ENCODE data around the gene TEDC1. TPM values are rescaled to one million over a fixed set of nuclear protein-coding genes. Genes with fewer than 3 reads are reported as not detected.

The TEDC1 gene
- total RNA-seq, 3 donors from 2014 or later, result 4.9 to 7.8 (median 6.7) TPM

- Histone ChIP-seq H3K27ac (no peak overlapping the region), H3K36me3 (no peaks in the 10 kb centered on the region), H3K9me3 (no peaks in the 10 kb centered on the region), H3K27me3 (no peaks in the 10 kb centered on the region), H3K4me1 (no peaks in the 10 kb centered on the region), H3K4me3 (no peak overlapping the region)
- TF ChIP-seq, protein P1, sequence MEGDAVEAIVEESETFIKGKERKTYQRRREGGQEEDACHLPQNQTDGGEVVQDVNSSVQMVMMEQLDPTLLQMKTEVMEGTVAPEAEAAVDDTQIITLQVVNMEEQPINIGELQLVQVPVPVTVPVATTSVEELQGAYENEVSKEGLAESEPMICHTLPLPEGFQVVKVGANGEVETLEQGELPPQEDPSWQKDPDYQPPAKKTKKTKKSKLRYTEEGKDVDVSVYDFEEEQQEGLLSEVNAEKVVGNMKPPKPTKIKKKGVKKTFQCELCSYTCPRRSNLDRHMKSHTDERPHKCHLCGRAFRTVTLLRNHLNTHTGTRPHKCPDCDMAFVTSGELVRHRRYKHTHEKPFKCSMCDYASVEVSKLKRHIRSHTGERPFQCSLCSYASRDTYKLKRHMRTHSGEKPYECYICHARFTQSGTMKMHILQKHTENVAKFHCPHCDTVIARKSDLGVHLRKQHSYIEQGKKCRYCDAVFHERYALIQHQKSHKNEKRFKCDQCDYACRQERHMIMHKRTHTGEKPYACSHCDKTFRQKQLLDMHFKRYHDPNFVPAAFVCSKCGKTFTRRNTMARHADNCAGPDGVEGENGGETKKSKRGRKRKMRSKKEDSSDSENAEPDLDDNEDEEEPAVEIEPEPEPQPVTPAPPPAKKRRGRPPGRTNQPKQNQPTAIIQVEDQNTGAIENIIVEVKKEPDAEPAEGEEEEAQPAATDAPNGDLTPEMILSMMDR (IDR thresholded peaks at IDR 0.05), result no peak
- intact Hi-C loops (cut with DNase I; ENCODE audit: low total_unique reads), result no loop called here
- DNase-seq (ENCODE audit: low spot score in 2 of 2), result no peak
Observed at GRCh38 chr14:105517096-105517495, 26.1 kb downstream of the TEDC1 start.

GRCh38 chr14:105519946-105520698, 29.1 kb downstream of the TEDC1 start:
- intact Hi-C loops (cut with DNase I; ENCODE audit: low total_unique reads), result no loop called here
- Histone ChIP-seq H3K4me3 (no peak overlapping the region), H3K4me1 (no peaks in the 10 kb centered on the region), H3K27ac (no peak overlapping the region), H3K36me3 (no peaks in the 10 kb centered on the region), H3K9me3 (no peaks in the 10 kb centered on the region), H3K27me3 (no peaks in the 10 kb centered on the region)
- DNase-seq (ENCODE audit: low spot score in 2 of 2), result no peak
- TF ChIP-seq POLR2AphosphoS5 (IDR thresholded peaks at IDR 0.05), result no peak
- no peak for TF ChIP-seq POLR2A (IDR thresholded peaks at IDR 0.05)
- TF ChIP-seq, protein P1 (IDR thresholded peaks at IDR 0.05), result no peak

GRCh38 chr14:105525326-105525725, 34.3 kb downstream of the TEDC1 start:
- Histone ChIP-seq H3K27ac (peak overlapping the region; percentile 74 to 88), H3K4me3 (no peak overlapping the region), H3K36me3 (no peaks in the 10 kb centered on the region), H3K9me3 (no peaks in the 10 kb centered on the region), H3K4me1 (peaks cover 4 to 24% of the 10 kb centered on the region in 2 donors), H3K27me3 (peaks cover 0 to 3% of the 10 kb centered on the region in 2 donors)
- DNase-seq (ENCODE audit: low spot score in 2 of 2), result no peak
- TF ChIP-seq POLR2A (IDR thresholded peaks at IDR 0.05), result no peak
- TF ChIP-seq, protein P1 (IDR thresholded peaks at IDR 0.05), result no peak
- TF ChIP-seq POLR2AphosphoS5 (IDR thresholded peaks at IDR 0.05), result no peak
- intact Hi-C loops (cut with DNase I; ENCODE audit: low total_unique reads), result no loop called here

DNA sequence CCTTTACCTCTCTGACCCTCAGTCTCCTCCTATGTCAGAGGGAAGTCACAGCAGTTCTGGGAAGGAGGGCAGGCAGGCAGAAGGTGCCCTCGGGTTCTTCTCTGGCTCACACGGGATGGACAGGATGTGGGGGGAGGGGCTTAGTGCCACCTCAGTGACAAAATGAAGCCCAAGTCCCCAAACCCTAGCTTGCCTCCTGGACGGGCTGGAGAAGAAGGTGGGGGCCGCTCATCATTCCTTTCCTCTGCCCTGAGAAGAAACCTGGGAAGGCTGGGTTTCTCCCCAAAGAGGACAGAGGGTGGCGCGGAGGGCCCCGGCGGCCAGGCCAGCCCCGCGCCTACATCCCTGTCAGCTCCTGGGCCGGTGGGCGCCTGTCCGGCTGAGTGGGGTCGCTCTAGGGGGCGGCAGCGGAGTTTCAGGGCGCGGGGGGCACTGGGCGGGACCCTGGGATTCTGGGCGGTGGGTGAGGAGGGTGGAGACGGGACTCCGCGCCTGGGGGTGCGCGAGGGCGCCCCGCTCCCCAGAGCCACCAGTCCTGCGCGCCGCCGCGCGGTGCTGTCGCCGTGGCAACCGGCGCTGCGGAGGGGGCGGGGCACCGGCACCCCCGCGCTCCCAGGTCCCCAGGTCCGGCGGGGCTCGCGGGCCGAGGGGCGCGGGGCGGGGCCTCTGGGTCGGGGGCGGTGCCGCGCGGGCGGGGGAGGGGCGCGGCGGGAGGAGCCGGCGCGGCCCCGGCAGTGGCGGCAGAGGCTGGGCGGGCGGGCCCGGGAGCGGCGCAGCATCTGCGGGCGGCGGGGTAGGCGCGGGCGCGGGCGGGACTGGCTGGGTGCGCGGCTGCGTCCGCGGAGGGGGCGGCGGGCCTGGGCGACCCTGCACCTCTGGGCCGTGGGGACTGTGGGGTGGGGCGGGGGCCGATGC, 35.1 kb downstream of the TEDC1 start, which contains the start of gene TMEM121:
Gene TMEM121, plus strand, starts transcription at position 723 of the 915 bp plus-strand sequence. CDS start 2,252 bp downstream, outside the sequence.
- no peaks in the 10 kb centered on the region for H3K9me3 ChIP-seq
- peak in 1 of 2 donors; percentile 36 for DNase-seq (ENCODE audit: low spot score in 2 of 2)
- no peak for TF ChIP-seq POLR2AphosphoS5 (IDR thresholded peaks at IDR 0.05)
- TF ChIP-seq, protein P1 (IDR thresholded peaks at IDR 0.05), result no peak
- no peak for TF ChIP-seq POLR2A (IDR thresholded peaks at IDR 0.05)
- H3K4me1 ChIP-seq, result peaks cover 4 to 24% of the 10 kb centered on the region in 2 donors
- intact Hi-C loops (cut with DNase I; ENCODE audit: low total_unique reads), result no loop called here
- H3K4me3 ChIP-seq, result peak within 1 kb of the TSS; percentile 58 to 79 (median 74)
- H3K27ac ChIP-seq, result peak within 1 kb of the TSS; percentile 74 to 88
- no peaks in the 10 kb centered on the region for H3K36me3 ChIP-seq
- H3K27me3 ChIP-seq, result peaks cover 0 to 3% of the 10 kb centered on the region in 2 donors

All from breast epithelium (tissue), 4 donors.